CD4-positive, CD25-positive, alpha-beta regulatory T cell (primary cell): ENCODE data around the gene URB1. TPM values are rescaled to one million over a fixed set of nuclear protein-coding genes. Genes with fewer than 3 reads are reported as not detected.

Source experiments
- ATAC-seq, 2 donors: fragments of 150-1000 bp; cut with Tn5 transposase; one replicate each; pipeline ENCODE4 v1.10.0; 2021; ENCODE audit warnings: low read depth in 2 of 2, moderate number of reproducible peaks in 2 of 2, moderate library complexity in 1 of 2
- DNase-seq, 3 donors: peaks; one replicate each; pipeline versions ENCODE4 v3.0.0 to v3.0.0-alpha.2; 2012 to 2022; ENCODE audit warnings: mixed read lengths in 1 of 3
- H3K27ac ChIP-seq: one replicate; pipeline ENCODE4 v1.7.0; 2013; ENCODE audit warnings: mild to moderate bottlenecking, low read length; ENCODE audit not compliant: insufficient read depth, poor library complexity, severe bottlenecking
- H3K27me3 ChIP-seq: one replicate; pipeline ENCODE4 v1.7.0; 2013; ENCODE audit warnings: low read length; ENCODE audit not compliant: control insufficient read depth, insufficient read depth
- H3K36me3 ChIP-seq: one replicate; pipeline ENCODE4 v1.7.0; 2013; ENCODE audit warnings: mild to moderate bottlenecking, low read length, moderate library complexity; ENCODE audit not compliant: control insufficient read depth, insufficient read depth
- H3K4me1 ChIP-seq: 2 replicates; pipeline ENCODE4 v1.7.0; 2013; ENCODE audit warnings: mild to moderate bottlenecking, low read length; ENCODE audit not compliant: insufficient read depth, control insufficient read depth, poor library complexity, severe bottlenecking
- H3K4me3 ChIP-seq: one replicate; pipeline ENCODE4 v1.7.0; 2013; ENCODE audit warnings: low read depth, mild to moderate bottlenecking, low read length, moderate library complexity
- H3K9me3 ChIP-seq, 2 experiments: 1 replicate in 1 of 2; 2 replicates in 1 of 2; pipeline ENCODE4 v1.7.0; 2013; ENCODE audit warnings: low read length in 2 of 2, mild to moderate bottlenecking in 1 of 2, moderate library complexity in 1 of 2; ENCODE audit not compliant: control insufficient read depth in 2 of 2
- H3K27ac Mint-ChIP-seq, 3 donors: one replicate each; pipeline ENCODE4 v1.8.0; 2020 to 2022; ENCODE audit warnings: mild to moderate bottlenecking in 3 of 3, mixed read lengths in 3 of 3, moderate library complexity in 2 of 3
- H3K27me3 Mint-ChIP-seq: one replicate; pipeline ENCODE4 v1.8.0; 2022; ENCODE audit warnings: mild to moderate bottlenecking, mixed read lengths
- H3K36me3 Mint-ChIP-seq: one replicate; pipeline ENCODE4 v1.8.0; 2020; ENCODE audit warnings: mixed read lengths
- H3K4me1 Mint-ChIP-seq, 4 donors: one replicate each; pipeline ENCODE4 v1.8.0; 2020 to 2022; ENCODE audit warnings: mixed read lengths in 4 of 4, mild to moderate bottlenecking in 1 of 4
- H3K4me3 Mint-ChIP-seq, 4 donors: one replicate each; pipeline ENCODE4 v1.8.0; 2020 to 2022; ENCODE audit warnings: mild to moderate bottlenecking in 4 of 4, mixed read lengths in 4 of 4, moderate library complexity in 3 of 4
- H3K9me3 Mint-ChIP-seq, 7 donors: one replicate each; pipeline ENCODE4 v1.8.0; 2020 to 2022; ENCODE audit warnings: mixed read lengths in 7 of 7, mild to moderate bottlenecking in 3 of 7, moderate library complexity in 2 of 7
- polyA plus RNA-seq, 4 donors: library from polyadenylated mRNA; unstranded; fragments of 300-500 nt; fragmentation: Illumina TruSeq; gene quantifications; one replicate each; pipeline ENCODE4 v1.2.3, GENCODE V29; 2021
- total RNA-seq: library from RNA; stranded (reverse); gene quantifications from one replicate; pipeline ENCODE4 v1.2.3, GENCODE V29; 2022

Gene URB1
- total and polyA plus RNA-seq, 5 donors from 2014 or later = 1.5 to 9.4 (median 2.8) TPM

GRCh38 chr21:32333953-32334673 lies 58.7 kb downstream of the URB1 start:
- no peak overlapping the region for H3K4me3 ChIP-seq
- H3K9me3 ChIP-seq = no peaks in the 10 kb centered on the region
- H3K36me3 Mint-ChIP-seq = peaks cover 66% of the 10 kb centered on the region
- ATAC-seq (no peak), DNase-seq (no peak)
- no peaks in the 10 kb centered on the region for H3K27me3 ChIP-seq
- H3K27ac Mint-ChIP-seq = no peak overlapping the region
- no peaks in the 10 kb centered on the region for H3K9me3 Mint-ChIP-seq
- peaks cover 80% of the 10 kb centered on the region for H3K36me3 ChIP-seq
- no peaks in the 10 kb centered on the region for H3K27me3 Mint-ChIP-seq
- peaks cover 0 to 4% (median 1%) of the 10 kb centered on the region in 4 donors for H3K4me1 Mint-ChIP-seq
- no peaks in the 10 kb centered on the region for H3K4me1 ChIP-seq
- H3K4me3 Mint-ChIP-seq = no peak overlapping the region
- H3K27ac ChIP-seq = no peak overlapping the region

DNA sequence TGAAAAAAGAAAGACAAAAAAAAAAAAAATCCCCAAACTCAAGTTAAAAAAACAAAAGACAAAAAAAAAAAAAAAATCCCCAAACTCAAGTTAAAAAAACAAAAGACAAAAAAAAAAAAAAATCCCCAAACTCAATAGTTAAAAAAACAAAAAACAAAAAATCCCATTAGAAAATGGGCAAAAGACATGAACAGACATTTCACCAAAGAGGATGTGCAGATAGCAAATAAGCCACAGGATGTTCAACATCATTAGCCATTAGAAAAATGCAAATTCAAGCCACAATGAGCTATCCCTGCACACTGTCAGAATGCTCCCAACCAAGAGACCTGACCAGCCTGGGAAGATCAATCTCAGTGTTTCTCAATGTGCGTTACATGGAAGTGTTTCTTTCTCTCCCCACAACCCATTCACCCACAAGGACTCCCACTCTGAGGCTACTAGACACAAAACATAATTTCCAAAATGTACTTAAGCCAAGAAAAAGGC lies 60.3 kb downstream of the URB1 start:
- no peak overlapping the region for H3K4me3 ChIP-seq
- Mint-ChIP-seq H3K27me3 (no peaks in the 10 kb centered on the region), H3K9me3 (peaks cover 0 to 2% (median 0%) of the 10 kb centered on the region in 7 donors), H3K4me3 (no peak overlapping the region), H3K27ac (peak overlapping the region in 1 of 3 donors; percentile 68), H3K4me1 (peaks cover 0 to 4% (median 1%) of the 10 kb centered on the region in 4 donors), H3K36me3 (peaks cover 63% of the 10 kb centered on the region)
- peaks cover 74% of the 10 kb centered on the region for H3K36me3 ChIP-seq
- no peak overlapping the region for H3K27ac ChIP-seq
- no peak for ATAC-seq
- H3K9me3 ChIP-seq = no peaks in the 10 kb centered on the region
- no peak for DNase-seq
- no peaks in the 10 kb centered on the region for H3K4me1 ChIP-seq
- no peaks in the 10 kb centered on the region for H3K27me3 ChIP-seq

DNA sequence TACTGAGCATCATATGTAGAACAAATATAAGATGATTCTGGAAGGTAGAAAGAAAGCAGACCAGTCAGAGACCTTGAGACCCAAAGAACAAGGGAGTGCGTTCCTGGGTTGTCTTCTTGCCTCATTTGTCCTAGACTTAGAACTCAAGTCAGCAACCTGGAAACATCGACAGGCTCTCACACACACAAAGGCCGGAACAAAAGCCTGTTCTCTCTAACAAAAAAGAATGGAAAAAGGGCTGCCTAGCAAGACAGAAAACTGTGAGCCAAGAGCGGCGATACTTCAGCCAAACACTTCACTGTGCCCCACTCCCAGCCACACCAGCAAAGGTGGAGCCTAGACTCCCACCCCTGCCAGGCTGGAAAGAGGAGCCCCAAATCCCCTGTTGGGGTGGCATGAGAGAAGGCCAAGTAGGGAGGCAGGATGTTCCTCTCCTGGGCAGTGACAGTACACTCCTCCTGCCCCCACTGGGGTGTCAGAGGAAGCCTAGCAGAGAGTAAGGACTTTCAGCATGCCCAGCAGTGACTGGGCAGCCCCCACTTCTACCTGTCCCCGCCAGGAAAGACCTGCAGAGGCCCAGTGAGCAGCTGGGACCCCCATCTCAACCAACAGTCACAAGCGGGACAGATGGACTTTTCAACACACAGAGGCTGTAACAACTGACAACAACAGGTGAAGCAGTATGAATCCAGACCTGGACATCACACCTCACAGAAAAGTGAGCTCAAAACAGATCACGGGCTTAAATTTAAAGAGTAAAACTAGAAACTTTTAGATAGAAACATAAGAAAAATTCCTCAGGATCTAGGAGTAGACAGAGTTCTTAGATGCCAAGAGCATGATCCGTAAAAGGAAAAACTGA lies 61.1 kb downstream of the URB1 start:
- no peak for DNase-seq
- H3K4me3 ChIP-seq = no peak overlapping the region
- H3K4me1 ChIP-seq = no peaks in the 10 kb centered on the region
- H3K27ac ChIP-seq = no peak overlapping the region
- H3K36me3 ChIP-seq = peaks cover 67% of the 10 kb centered on the region
- Mint-ChIP-seq H3K27ac (no peak overlapping the region), H3K9me3 (peaks cover 0 to 3% (median 0%) of the 10 kb centered on the region in 7 donors), H3K36me3 (peaks cover 62% of the 10 kb centered on the region), H3K4me1 (peaks cover 0 to 4% (median 1%) of the 10 kb centered on the region in 4 donors), H3K4me3 (peak overlapping the region in 1 of 4 donors; percentile 15), H3K27me3 (no peaks in the 10 kb centered on the region)
- H3K9me3 ChIP-seq = no peaks in the 10 kb centered on the region
- no peak for ATAC-seq
- H3K27me3 ChIP-seq = no peaks in the 10 kb centered on the region

DNA sequence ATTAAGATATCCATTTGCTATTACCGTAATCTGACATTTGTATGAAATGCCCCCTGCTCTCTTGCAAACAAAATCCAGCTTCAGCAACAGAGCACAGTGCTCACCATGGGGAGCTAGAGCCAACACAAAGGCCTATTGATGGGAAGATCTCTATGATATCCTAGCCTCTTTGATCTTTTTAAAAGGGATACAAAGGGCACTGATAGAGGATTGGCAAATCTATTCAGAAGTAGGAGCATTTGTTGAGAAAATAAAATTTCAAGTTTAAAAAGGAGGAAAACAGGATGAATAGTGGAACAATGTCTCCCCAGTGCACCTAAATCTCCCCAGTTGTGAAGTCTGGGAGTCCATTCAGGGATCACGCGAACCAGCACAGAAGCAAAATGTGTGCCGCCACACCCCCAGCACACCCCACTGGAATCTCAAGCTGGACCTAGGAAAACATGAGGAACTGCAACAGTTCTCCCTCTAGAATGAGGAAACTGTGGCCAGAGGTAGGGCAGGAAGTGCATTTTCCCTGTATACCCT lies 62.0 kb downstream of the URB1 start:
- DNase-seq (no peak), ATAC-seq (no peak)
- Histone ChIP-seq H3K36me3 (peaks cover 67% of the 10 kb centered on the region), H3K9me3 (no peaks in the 10 kb centered on the region), H3K4me1 (no peaks in the 10 kb centered on the region), H3K27ac (no peak overlapping the region), H3K27me3 (no peaks in the 10 kb centered on the region), H3K4me3 (no peak overlapping the region)
- Mint-ChIP-seq H3K36me3 (peaks cover 62% of the 10 kb centered on the region), H3K9me3 (peaks cover 0 to 3% (median 0%) of the 10 kb centered on the region in 7 donors), H3K4me1 (peaks cover 0 to 4% (median 1%) of the 10 kb centered on the region in 4 donors), H3K27me3 (no peaks in the 10 kb centered on the region), H3K27ac (peak overlapping the region in 1 of 3 donors; percentile 8), H3K4me3 (no peak overlapping the region)

GRCh38 chr21:32329776-32330175 lies 63.0 kb downstream of the URB1 start:
- peaks cover 59% of the 10 kb centered on the region for H3K36me3 Mint-ChIP-seq
- no peak for DNase-seq
- no peak overlapping the region for H3K4me3 Mint-ChIP-seq
- no peaks in the 10 kb centered on the region for H3K27me3 ChIP-seq
- no peak for ATAC-seq
- peaks cover 0 to 4% (median 1%) of the 10 kb centered on the region in 4 donors for H3K4me1 Mint-ChIP-seq
- peaks cover 68% of the 10 kb centered on the region for H3K36me3 ChIP-seq
- H3K9me3 ChIP-seq = no peaks in the 10 kb centered on the region
- no peak overlapping the region for H3K4me3 ChIP-seq
- no peaks in the 10 kb centered on the region for H3K4me1 ChIP-seq
- no peak overlapping the region for H3K27ac Mint-ChIP-seq
- no peaks in the 10 kb centered on the region for H3K27me3 Mint-ChIP-seq
- peaks cover 0 to 3% (median 0%) of the 10 kb centered on the region in 7 donors for H3K9me3 Mint-ChIP-seq
- no peak overlapping the region for H3K27ac ChIP-seq

DNA sequence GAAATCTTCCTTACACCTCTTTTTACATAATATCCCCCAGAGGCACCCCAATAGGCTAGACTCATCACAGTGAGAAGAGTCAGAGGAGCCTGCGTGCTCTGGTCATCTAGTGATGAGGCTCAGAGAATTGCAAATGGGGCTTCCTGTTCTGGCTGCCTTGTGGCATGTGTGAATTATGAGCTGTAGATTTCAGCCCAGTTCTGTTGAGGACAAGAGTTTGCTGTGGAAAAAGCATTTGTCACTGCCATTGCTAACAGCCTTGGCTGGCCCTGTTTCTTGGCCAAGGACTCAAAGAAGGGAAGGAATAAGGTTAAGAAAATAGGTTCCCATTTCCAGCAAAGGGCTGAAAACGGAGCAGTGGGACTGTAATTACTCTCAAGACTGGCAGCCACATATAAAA lies 63.5 kb downstream of the URB1 start:
- ATAC-seq (no peak), DNase-seq (no peak)
- Mint-ChIP-seq H3K4me3 (no peak overlapping the region), H3K27me3 (no peaks in the 10 kb centered on the region), H3K27ac (no peak overlapping the region), H3K9me3 (peaks cover 0 to 3% (median 0%) of the 10 kb centered on the region in 7 donors), H3K4me1 (peaks cover 0 to 4% (median 1%) of the 10 kb centered on the region in 4 donors), H3K36me3 (peaks cover 62% of the 10 kb centered on the region)
- Histone ChIP-seq H3K4me3 (no peak overlapping the region), H3K9me3 (no peaks in the 10 kb centered on the region), H3K4me1 (no peaks in the 10 kb centered on the region), H3K27ac (no peak overlapping the region), H3K27me3 (no peaks in the 10 kb centered on the region), H3K36me3 (peaks cover 68% of the 10 kb centered on the region)

DNA sequence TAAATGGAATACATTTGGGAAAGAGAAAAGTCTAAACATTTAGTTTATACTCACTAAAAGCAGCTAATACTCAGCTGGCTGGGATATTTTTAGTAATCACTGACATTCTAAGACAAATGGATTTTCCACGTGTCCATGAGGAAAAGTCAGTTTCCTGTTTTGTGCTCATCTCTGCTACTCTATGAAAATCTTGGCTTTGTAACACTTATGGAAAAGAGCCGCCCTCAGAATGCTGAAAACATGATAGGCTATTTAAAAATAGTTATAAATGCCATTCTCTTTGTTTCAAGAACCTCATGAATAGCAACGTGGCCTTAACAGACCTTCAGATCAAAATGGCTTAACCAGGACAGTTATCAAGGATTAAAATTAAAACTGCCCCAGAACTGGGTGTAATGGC lies 64.2 kb downstream of the URB1 start:
- Mint-ChIP-seq H3K36me3 (peaks cover 63% of the 10 kb centered on the region), H3K27me3 (no peaks in the 10 kb centered on the region), H3K4me3 (no peak overlapping the region), H3K27ac (no peak overlapping the region), H3K4me1 (peaks cover 0 to 4% (median 1%) of the 10 kb centered on the region in 4 donors), H3K9me3 (peaks cover 0 to 3% (median 0%) of the 10 kb centered on the region in 7 donors)
- Histone ChIP-seq H3K27me3 (no peaks in the 10 kb centered on the region), H3K4me1 (no peaks in the 10 kb centered on the region), H3K27ac (no peak overlapping the region), H3K9me3 (no peaks in the 10 kb centered on the region), H3K36me3 (peaks cover 68% of the 10 kb centered on the region), H3K4me3 (no peak overlapping the region)
- ATAC-seq (no peak), DNase-seq (no peak)
